ENCODE measurements around the gene POP5.
"Not testable (repeated sequence)": the region's sequence is repeated elsewhere in the genome, so short reads cannot be mapped to it uniquely, and the experiment has no call there.

Gene POP5

GRCh38 chr12:120536064-120536791 lies 45.0 kb downstream of the POP5 start:
- no peak for DNase-seq (ENCODE audit: low read depth)

- peak; percentile 13 for DNase-seq (ENCODE audit: low read depth)
Measured at GRCh38 chr12:120534703-120535655, 46.2 kb downstream of the POP5 start.

GRCh38 chr12:120534203-120534702 lies 46.9 kb downstream of the POP5 start, which contains the start of gene RNF10:
Gene RNF10, plus strand, starts transcription at chr12:120534356. Its CDS starts 456 bp downstream, at chr12:120534812.
- peak; percentile 31 for DNase-seq (ENCODE audit: low read depth)

GRCh38 chr12:120532701-120533238 lies 48.4 kb downstream of the POP5 start:
- no peak for DNase-seq (ENCODE audit: low read depth)

GRCh38 chr12:120530418-120530761 lies 50.8 kb downstream of the POP5 start:
- DNase-seq (ENCODE audit: low read depth), result not testable (repeated sequence)

- no peak for DNase-seq (ENCODE audit: low read depth)
Measured at GRCh38 chr12:120529641-120530417, 51.4 kb downstream of the POP5 start.

- peak; percentile 63 for DNase-seq (ENCODE audit: low read depth)
Measured at GRCh38 chr12:120528861-120529525, 52.2 kb downstream of the POP5 start, which contains the start of gene COQ5. Gene COQ5, minus strand, starts transcription at chr12:120529158. Its CDS starts 17 bp downstream, at chr12:120529141.

Data from stimulated activated CD8-positive, alpha-beta memory T cell treated with anti-CD3 and anti-CD28 coated beads, Interleukin-7, amount 100 ng/mL, for 24 hours (primary cell).